NB4 (cell line): ENCODE measurements around the gene PRSS56.

Experiments
- MYC ChIP-seq: IDR thresholded peaks from 2 replicates; pipeline ENCODE4 v1.6.1; 2011; ENCODE audit warnings: low read depth, low read length
- POLR2A ChIP-seq: IDR thresholded peaks from 2 replicates; pipeline ENCODE4 v1.6.1; 2011; ENCODE audit warnings: mild to moderate bottlenecking; ENCODE audit not compliant: insufficient read length; ENCODE audit errors: extremely low read depth
- TF ChIP-seq, protein P1 (sequence below): IDR thresholded peaks from one replicate; pipeline ENCODE4 v1.5.1; 2012; ENCODE audit warnings: low read depth, low read length

GRCh38 chr2:232538671-232539070 is 18.5 kb downstream of the PRSS56 start:
- TF ChIP-seq, protein P1, sequence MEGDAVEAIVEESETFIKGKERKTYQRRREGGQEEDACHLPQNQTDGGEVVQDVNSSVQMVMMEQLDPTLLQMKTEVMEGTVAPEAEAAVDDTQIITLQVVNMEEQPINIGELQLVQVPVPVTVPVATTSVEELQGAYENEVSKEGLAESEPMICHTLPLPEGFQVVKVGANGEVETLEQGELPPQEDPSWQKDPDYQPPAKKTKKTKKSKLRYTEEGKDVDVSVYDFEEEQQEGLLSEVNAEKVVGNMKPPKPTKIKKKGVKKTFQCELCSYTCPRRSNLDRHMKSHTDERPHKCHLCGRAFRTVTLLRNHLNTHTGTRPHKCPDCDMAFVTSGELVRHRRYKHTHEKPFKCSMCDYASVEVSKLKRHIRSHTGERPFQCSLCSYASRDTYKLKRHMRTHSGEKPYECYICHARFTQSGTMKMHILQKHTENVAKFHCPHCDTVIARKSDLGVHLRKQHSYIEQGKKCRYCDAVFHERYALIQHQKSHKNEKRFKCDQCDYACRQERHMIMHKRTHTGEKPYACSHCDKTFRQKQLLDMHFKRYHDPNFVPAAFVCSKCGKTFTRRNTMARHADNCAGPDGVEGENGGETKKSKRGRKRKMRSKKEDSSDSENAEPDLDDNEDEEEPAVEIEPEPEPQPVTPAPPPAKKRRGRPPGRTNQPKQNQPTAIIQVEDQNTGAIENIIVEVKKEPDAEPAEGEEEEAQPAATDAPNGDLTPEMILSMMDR: no peak
- TF ChIP-seq POLR2A (no peak), MYC (no peak)
